Fibroblast of pulmonary artery (primary cell): Measurements from ENCODE around the gene PTGFRN.

Source experiments
- DNase-seq: peaks from one replicate; pipeline ENCODE4 v3.0.0-alpha.2; 2010; ENCODE audit warnings: low read depth
- H3K4me3 ChIP-seq: replicated peaks from 2 replicates; pipeline ENCODE4 v1.5.1; 2011; ENCODE audit warnings: low read depth, mild to moderate bottlenecking, control low read depth, low read length, moderate library complexity
- CTCF ChIP-seq: IDR thresholded peaks from 2 replicates; pipeline ENCODE4 v1.5.1; 2011; ENCODE audit warnings: mild to moderate bottlenecking, control low read depth, low read length, inconsistent platforms; ENCODE audit errors: missing control alignments

The PTGFRN gene

GRCh38 chr1:116954440-116954839 lies 44.7 kb downstream of the PTGFRN start:
- TF ChIP-seq CTCF, result no peak
- peak; percentile 74 for DNase-seq

GRCh38 chr1:116956378-116956777 lies 46.7 kb downstream of the PTGFRN start:
- TF ChIP-seq CTCF, result no peak
- DNase-seq, result no peak
- no peak overlapping the region for H3K4me3 ChIP-seq

More at GRCh38 chr1:116954440-116954839, 44.7 kb downstream of the PTGFRN start:
- no peak overlapping the region for H3K4me3 ChIP-seq

- DNase-seq, result no peak
- no peak for TF ChIP-seq CTCF
- H3K4me3 ChIP-seq, result no peak overlapping the region
Observed at GRCh38 chr1:116957646-116958045, 47.9 kb downstream of the PTGFRN start.

GRCh38 chr1:116958110-116958509 lies 48.4 kb downstream of the PTGFRN start:
- no peak overlapping the region for H3K4me3 ChIP-seq
- TF ChIP-seq CTCF, result no peak
- no peak for DNase-seq

- no peak for DNase-seq
- H3K4me3 ChIP-seq, result no peak overlapping the region
- no peak for TF ChIP-seq CTCF
Observed at GRCh38 chr1:116958977-116959376, 49.3 kb downstream of the PTGFRN start.

- no peak overlapping the region for H3K4me3 ChIP-seq
- no peak for DNase-seq
- no peak for TF ChIP-seq CTCF
Observed at GRCh38 chr1:116961606-116962005, 51.9 kb downstream of the PTGFRN start.

GRCh38 chr1:116962987-116963639 lies 53.4 kb downstream of the PTGFRN start:
- DNase-seq, result no peak
- no peak for TF ChIP-seq CTCF
- no peak overlapping the region for H3K4me3 ChIP-seq
